GM19043 (cell line): ENCODE results near the gene CEP85L.

Experiments
- ATAC-seq: cut with Tn5 transposase; IDR thresholded peaks from one replicate; pipeline ENCODE4 v1.9.1; 2021; ENCODE audit warnings: low read depth; ENCODE audit not compliant: unreplicated experiment

The CEP85L gene

GRCh38 chr6:118504611-118505010 lies 146.8 kb downstream of the CEP85L start:
- no peak for ATAC-seq

- no peak for ATAC-seq
Measured at GRCh38 chr6:118502169-118502568, 149.2 kb downstream of the CEP85L start.

GRCh38 chr6:118501765-118502164 lies 149.6 kb downstream of the CEP85L start:
- no peak for ATAC-seq

GRCh38 chr6:118501099-118501498 lies 150.3 kb downstream of the CEP85L start:
- no peak for ATAC-seq

GRCh38 chr6:118500130-118501015 lies 151.0 kb downstream of the CEP85L start:
- no peak for ATAC-seq

GRCh38 chr6:118495485-118496280 lies 155.7 kb downstream of the CEP85L start:
- no peak for ATAC-seq

GRCh38 chr6:118494091-118494490 lies 157.3 kb downstream of the CEP85L start:
- ATAC-seq = no peak

- no peak for ATAC-seq
Measured at GRCh38 chr6:118489990-118490389, 161.4 kb downstream of the CEP85L start.

- no peak for ATAC-seq
Measured at GRCh38 chr6:118488631-118489030, 162.8 kb downstream of the CEP85L start.

GRCh38 chr6:118485601-118486550 lies 165.5 kb downstream of the CEP85L start:
- ATAC-seq = peak; percentile 94

GRCh38 chr6:118476551-118476950 lies 174.8 kb downstream of the CEP85L start:
- ATAC-seq = no peak

- no peak for ATAC-seq
Measured at GRCh38 chr6:118473266-118473665, 178.1 kb downstream of the CEP85L start.

- no peak for ATAC-seq
Measured at GRCh38 chr6:118469468-118469867, 181.9 kb downstream of the CEP85L start.

GRCh38 chr6:118468682-118469465 lies 182.5 kb downstream of the CEP85L start:
- ATAC-seq = no peak

- no peak for ATAC-seq
Measured at GRCh38 chr6:118467181-118467580, 184.2 kb downstream of the CEP85L start.

GRCh38 chr6:118464620-118465019 lies 186.8 kb downstream of the CEP85L start:
- no peak for ATAC-seq

GRCh38 chr6:118460958-118461470 lies 190.4 kb downstream of the CEP85L start:
- ATAC-seq = no peak

GRCh38 chr6:118456982-118457381 lies 194.4 kb downstream of the CEP85L start:
- no peak for ATAC-seq

GRCh38 chr6:118451839-118452238 lies 199.6 kb downstream of the CEP85L start:
- ATAC-seq = no peak
